ENCODE measurements around the gene RBM33.

The RBM33 gene

DNA sequence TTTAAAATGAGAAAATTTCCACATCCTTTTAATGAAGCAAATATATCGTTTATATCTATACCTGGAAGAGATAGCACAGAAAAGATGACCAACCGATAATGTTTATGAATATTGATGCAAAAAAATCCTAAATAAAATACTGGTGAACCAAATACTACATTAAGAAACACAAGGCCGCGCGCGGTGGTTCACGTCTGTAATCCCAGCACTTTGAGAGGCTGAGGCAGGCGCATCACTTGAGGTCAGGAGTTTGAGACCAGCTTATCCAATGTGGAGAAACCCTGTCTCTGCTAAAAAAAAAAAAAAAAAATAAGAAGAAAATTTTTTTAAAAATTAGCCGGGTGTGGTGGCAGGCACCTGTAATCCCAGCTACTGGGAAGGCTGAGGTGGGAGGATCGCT, 142.0 kb downstream of the RBM33 start:
- Histone ChIP-seq H2BK15ac (ENCODE audit: low read length) (no peak overlapping the region), H2BK120ac (ENCODE audit: low read depth, low read length) (no peak overlapping the region), H3K4ac (ENCODE audit: low read length) (no peak overlapping the region), H3K27me3 (ENCODE audit: control insufficient read depth in 3 of 3, insufficient read depth in 3 of 3, low read depth in 1 of 3, low read length in 3 of 3) (peaks cover 0 to 6% (median 0%) of the 10 kb centered on the region in 3 experiments), H3K36me3 (replicated peaks in 1 of 2; ENCODE audit: control insufficient read depth in 2 of 2, insufficient read depth in 2 of 2, low read length in 2 of 2) (peaks cover 5 to 31% of the 10 kb centered on the region in 2 donors), H3K27ac (replicated peaks; ENCODE audit: low read length) (no peak overlapping the region), H3K9ac (ENCODE audit: low read depth, low read length, poor library complexity) (no peak overlapping the region), H3K9me3 (replicated peaks in 1 of 2; ENCODE audit: control insufficient read depth in 2 of 2, insufficient read depth in 1 of 2, low read depth in 1 of 2, low read length in 2 of 2) (peaks cover 0 to 1% of the 10 kb centered on the region in 2 donors), H4K8ac (ENCODE audit: low read depth, low read length) (no peak overlapping the region), H2AFZ (ENCODE audit: low read length) (no peak overlapping the region), H3K14ac (ENCODE audit: low read length) (no peak overlapping the region), H4K91ac (ENCODE audit: low read depth, low read length, poor library complexity) (no peak overlapping the region), H3K4me3 (ENCODE audit: low read length in 2 of 2) (no peak overlapping the region), H3K4me2 (ENCODE audit: insufficient read depth, low read length, poor library complexity, severe bottlenecking) (no peak overlapping the region), H2BK5ac (ENCODE audit: low read length) (no peak overlapping the region), H2AK5ac (ENCODE audit: low read depth, low read length) (no peak overlapping the region), H3K4me1 (ENCODE audit: control insufficient read depth in 2 of 2, insufficient read depth in 1 of 2, low read depth in 1 of 2, low read length in 2 of 2) (peaks cover 0 to 6% of the 10 kb centered on the region in 2 donors), H3K23ac (ENCODE audit: low read depth, low read length, poor library complexity) (no peak overlapping the region), H3K18ac (ENCODE audit: low read length) (no peak overlapping the region), H3K79me1 (ENCODE audit: low read depth, low read length) (no peaks in the 10 kb centered on the region), H2BK12ac (ENCODE audit: low read length) (no peak overlapping the region)
- WGBS, 2 donors (ENCODE audit: extremely low coverage in 2 of 2, insufficient read length in 2 of 2, insufficient replicate concordance in 1 of 2): no CpG with 5 or more reads among the region's 10 CpGs
- no peak for DNase-seq (ENCODE audit: low spot score)

DNA sequence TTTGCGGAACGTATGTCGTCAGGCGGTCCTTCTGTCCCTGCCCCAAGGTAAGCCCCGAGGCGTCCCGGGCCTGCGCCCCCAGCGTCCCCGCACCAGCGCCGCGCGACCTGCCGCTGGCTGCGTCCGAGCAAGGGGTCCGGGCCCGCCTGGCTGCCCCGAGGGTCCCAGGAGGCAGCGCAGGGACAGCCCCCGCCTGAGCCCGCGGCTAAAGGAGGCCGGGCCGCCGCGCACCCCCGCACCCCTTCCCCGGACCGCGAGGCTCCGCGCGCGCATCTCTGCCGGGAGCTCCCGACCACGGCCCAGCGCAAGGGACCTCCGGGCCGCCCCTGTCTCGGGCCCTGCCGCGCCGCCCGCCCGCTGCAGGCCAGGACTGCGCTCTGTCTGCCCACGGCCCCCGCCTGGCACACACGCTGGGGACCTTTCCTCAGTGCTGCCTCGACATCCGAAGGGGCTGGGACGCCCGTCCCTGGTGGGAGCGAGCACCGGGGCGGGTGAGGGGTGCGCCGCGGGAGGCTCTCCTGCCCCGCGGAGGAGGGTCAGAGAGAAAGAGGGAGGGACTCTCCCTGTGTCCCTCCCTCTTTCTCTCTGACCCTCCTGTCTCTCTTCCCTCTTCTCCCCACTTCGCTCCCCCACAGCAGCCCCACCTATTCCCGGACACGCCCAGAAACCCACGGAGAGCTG, 142.8 kb downstream of the RBM33 start:
- Histone ChIP-seq H3K23ac (ENCODE audit: low read depth, low read length, poor library complexity) (peak overlapping the region; percentile 85), H2AFZ (ENCODE audit: low read length) (peak overlapping the region; percentile 29), H2BK15ac (ENCODE audit: low read length) (peak overlapping the region; percentile 49), H3K14ac (ENCODE audit: low read length) (peak overlapping the region; percentile 82), H3K36me3 (replicated peaks in 1 of 2; ENCODE audit: control insufficient read depth in 2 of 2, insufficient read depth in 2 of 2, low read length in 2 of 2) (peaks cover 5 to 23% of the 10 kb centered on the region in 2 donors), H3K27ac (replicated peaks; ENCODE audit: low read length) (no peak overlapping the region), H3K79me1 (ENCODE audit: low read depth, low read length) (no peaks in the 10 kb centered on the region), H3K4ac (ENCODE audit: low read length) (no peak overlapping the region), H2BK120ac (ENCODE audit: low read depth, low read length) (no peak overlapping the region), H4K91ac (ENCODE audit: low read depth, low read length, poor library complexity) (no peak overlapping the region), H2BK12ac (ENCODE audit: low read length) (peak overlapping the region; percentile 84), H3K4me1 (ENCODE audit: control insufficient read depth in 2 of 2, insufficient read depth in 1 of 2, low read depth in 1 of 2, low read length in 2 of 2) (peaks cover 0 to 6% of the 10 kb centered on the region in 2 donors), H4K8ac (ENCODE audit: low read depth, low read length) (peak overlapping the region; percentile 82), H3K9me3 (replicated peaks in 1 of 2; ENCODE audit: control insufficient read depth in 2 of 2, insufficient read depth in 1 of 2, low read depth in 1 of 2, low read length in 2 of 2) (peaks cover 0 to 1% of the 10 kb centered on the region in 2 donors), H3K18ac (ENCODE audit: low read length) (peak overlapping the region; percentile 98), H3K4me2 (ENCODE audit: insufficient read depth, low read length, poor library complexity, severe bottlenecking) (peak overlapping the region; percentile 69), H2BK5ac (ENCODE audit: low read length) (peak overlapping the region; percentile 66), H2AK5ac (ENCODE audit: low read depth, low read length) (no peak overlapping the region), H3K9ac (ENCODE audit: low read depth, low read length, poor library complexity) (peak overlapping the region; percentile 81), H3K4me3 (ENCODE audit: low read length in 2 of 2) (peak overlapping the region in 1 of 2 donors; percentile 78), H3K27me3 (ENCODE audit: control insufficient read depth in 3 of 3, insufficient read depth in 3 of 3, low read depth in 1 of 3, low read length in 3 of 3) (peaks cover 0 to 6% (median 0%) of the 10 kb centered on the region in 3 experiments)
- no CpG with 5 or more reads among the region's 68 CpGs for WGBS, 2 donors (ENCODE audit: extremely low coverage in 2 of 2, insufficient read length in 2 of 2, insufficient replicate concordance in 1 of 2)
- no peak for DNase-seq (ENCODE audit: low spot score)

DNA sequence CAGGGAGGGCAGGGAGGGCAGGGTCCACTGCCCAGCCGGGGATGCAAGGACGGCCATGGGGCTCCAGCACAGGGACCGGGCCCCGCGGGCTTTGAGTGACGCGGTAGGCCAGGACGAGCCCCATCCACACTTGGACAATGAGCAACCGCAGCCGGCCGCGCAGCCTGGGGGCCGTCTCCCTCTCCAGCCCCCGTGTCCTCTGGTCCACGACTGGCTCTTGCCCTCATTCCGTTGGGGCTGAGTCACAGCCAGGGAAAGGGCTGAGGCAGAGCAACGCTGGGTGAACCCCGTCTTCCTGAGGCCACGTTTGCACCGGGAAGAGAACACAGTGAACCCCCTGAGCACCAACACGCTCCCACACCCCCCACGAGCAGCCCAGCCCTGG, 144.1 kb downstream of the RBM33 start:
- peak overlapping the region; percentile 89 for H3K14ac ChIP-seq (ENCODE audit: low read length)
- peak overlapping the region; percentile 92 for H2AK5ac ChIP-seq (ENCODE audit: low read depth, low read length)

DNA sequence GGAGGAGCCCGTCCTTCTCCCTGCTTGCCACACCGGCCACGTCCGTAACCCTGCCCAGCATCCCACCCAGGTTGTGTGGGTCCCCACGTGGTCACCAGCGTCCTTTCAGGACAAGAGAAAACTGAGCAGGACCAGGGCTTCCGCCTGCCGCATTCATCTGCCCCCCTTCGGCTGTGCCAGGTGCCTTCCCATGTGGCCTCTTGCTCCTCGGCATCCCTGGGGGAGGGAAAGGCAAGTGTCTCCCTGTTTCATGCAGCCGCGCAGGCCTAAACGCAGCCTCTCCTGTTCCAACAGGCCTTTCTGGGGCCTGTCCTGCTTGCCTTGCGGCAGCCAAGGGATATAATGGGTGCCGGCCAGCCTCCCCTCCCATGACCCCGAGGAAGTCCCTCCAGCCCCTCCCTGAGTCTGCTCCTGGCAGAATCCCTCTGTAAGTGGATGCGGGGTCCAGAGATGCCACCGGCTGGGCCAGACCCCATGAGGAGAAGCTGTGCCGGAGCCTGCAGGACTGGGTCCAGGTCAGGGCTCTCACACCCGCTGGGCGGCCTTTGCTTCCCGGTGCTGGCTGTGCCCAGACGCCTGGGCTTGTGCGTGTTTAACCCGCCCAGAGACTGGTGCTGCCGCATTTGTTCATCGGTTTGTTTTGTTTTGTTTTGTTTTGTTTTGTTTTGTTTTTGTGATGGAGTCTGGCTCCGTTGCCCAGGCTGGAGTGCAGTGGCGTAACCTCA, 144.7 kb downstream of the RBM33 start:
- WGBS, 2 donors (ENCODE audit: extremely low coverage in 2 of 2, insufficient read length in 2 of 2, insufficient replicate concordance in 1 of 2): no CpG with 5 or more reads among the region's 29 CpGs
- Histone ChIP-seq H3K79me1 (ENCODE audit: low read depth, low read length) (no peaks in the 10 kb centered on the region), H2AK5ac (ENCODE audit: low read depth, low read length) (peak overlapping the region; percentile 92), H3K18ac (ENCODE audit: low read length) (peak overlapping the region; percentile 27), H3K4ac (ENCODE audit: low read length) (no peak overlapping the region), H3K14ac (ENCODE audit: low read length) (no peak overlapping the region), H4K91ac (ENCODE audit: low read depth, low read length, poor library complexity) (no peak overlapping the region), H3K4me2 (ENCODE audit: insufficient read depth, low read length, poor library complexity, severe bottlenecking) (no peak overlapping the region), H3K27me3 (ENCODE audit: control insufficient read depth in 3 of 3, insufficient read depth in 3 of 3, low read depth in 1 of 3, low read length in 3 of 3) (peaks cover 0 to 6% (median 0%) of the 10 kb centered on the region in 3 experiments), H3K36me3 (replicated peaks in 1 of 2; ENCODE audit: control insufficient read depth in 2 of 2, insufficient read depth in 2 of 2, low read length in 2 of 2) (peaks cover 3 to 4% of the 10 kb centered on the region in 2 donors), H3K9me3 (replicated peaks in 1 of 2; ENCODE audit: control insufficient read depth in 2 of 2, insufficient read depth in 1 of 2, low read depth in 1 of 2, low read length in 2 of 2) (peaks cover 0 to 8% of the 10 kb centered on the region in 2 donors), H2BK15ac (ENCODE audit: low read length) (peak overlapping the region; percentile 75), H2BK120ac (ENCODE audit: low read depth, low read length) (no peak overlapping the region), H3K23ac (ENCODE audit: low read depth, low read length, poor library complexity) (peak overlapping the region; percentile 95), H2BK12ac (ENCODE audit: low read length) (peak overlapping the region; percentile 73), H3K27ac (replicated peaks; ENCODE audit: low read length) (no peak overlapping the region), H3K9ac (ENCODE audit: low read depth, low read length, poor library complexity) (no peak overlapping the region), H4K8ac (ENCODE audit: low read depth, low read length) (peak overlapping the region; percentile 48), H3K4me3 (ENCODE audit: low read length in 2 of 2) (no peak overlapping the region), H2BK5ac (ENCODE audit: low read length) (peak overlapping the region; percentile 71), H3K4me1 (ENCODE audit: control insufficient read depth in 2 of 2, insufficient read depth in 1 of 2, low read depth in 1 of 2, low read length in 2 of 2) (peaks cover 0 to 6% of the 10 kb centered on the region in 2 donors), H2AFZ (ENCODE audit: low read length) (no peak overlapping the region)
- no peak for DNase-seq (ENCODE audit: low spot score)

More for the DNA sequence above, 144.1 kb downstream of the RBM33 start:
- peak overlapping the region; percentile 75 for H2BK15ac ChIP-seq (ENCODE audit: low read length)
- peaks cover 0 to 8% of the 10 kb centered on the region in 2 donors for H3K9me3 ChIP-seq (replicated peaks in 1 of 2; ENCODE audit: control insufficient read depth in 2 of 2, insufficient read depth in 1 of 2, low read depth in 1 of 2, low read length in 2 of 2)
- no peak overlapping the region for H2BK120ac ChIP-seq (ENCODE audit: low read depth, low read length)
- H3K4me2 ChIP-seq (ENCODE audit: insufficient read depth, low read length, poor library complexity, severe bottlenecking): no peak overlapping the region
- DNase-seq (ENCODE audit: low spot score): no peak
- H2BK5ac ChIP-seq (ENCODE audit: low read length): peak overlapping the region; percentile 71
- no peak overlapping the region for H2AFZ ChIP-seq (ENCODE audit: low read length)
- H2BK12ac ChIP-seq (ENCODE audit: low read length): no peak overlapping the region
- WGBS, 2 donors (ENCODE audit: extremely low coverage in 2 of 2, insufficient read length in 2 of 2, insufficient replicate concordance in 1 of 2): no CpG with 5 or more reads among the region's 22 CpGs
- no peak overlapping the region for H3K4ac ChIP-seq (ENCODE audit: low read length)
- peak overlapping the region; percentile 95 for H3K23ac ChIP-seq (ENCODE audit: low read depth, low read length, poor library complexity)
- peaks cover 6 to 10% of the 10 kb centered on the region in 2 donors for H3K36me3 ChIP-seq (replicated peaks in 1 of 2; ENCODE audit: control insufficient read depth in 2 of 2, insufficient read depth in 2 of 2, low read length in 2 of 2)
- peaks cover 0 to 6% (median 0%) of the 10 kb centered on the region in 3 experiments for H3K27me3 ChIP-seq (ENCODE audit: control insufficient read depth in 3 of 3, insufficient read depth in 3 of 3, low read depth in 1 of 3, low read length in 3 of 3)
- H3K4me1 ChIP-seq (ENCODE audit: control insufficient read depth in 2 of 2, insufficient read depth in 1 of 2, low read depth in 1 of 2, low read length in 2 of 2): peaks cover 0 to 6% of the 10 kb centered on the region in 2 donors
- peak overlapping the region; percentile 48 for H4K8ac ChIP-seq (ENCODE audit: low read depth, low read length)
- no peaks in the 10 kb centered on the region for H3K79me1 ChIP-seq (ENCODE audit: low read depth, low read length)
- no peak overlapping the region for H4K91ac ChIP-seq (ENCODE audit: low read depth, low read length, poor library complexity)
- H3K4me3 ChIP-seq (ENCODE audit: low read length in 2 of 2): no peak overlapping the region
- H3K27ac ChIP-seq (replicated peaks; ENCODE audit: low read length): no peak overlapping the region
- peak overlapping the region; percentile 64 for H3K18ac ChIP-seq (ENCODE audit: low read length)
- H3K9ac ChIP-seq (ENCODE audit: low read depth, low read length, poor library complexity): no peak overlapping the region
